Right renal pelvis (tissue), 4 donors: ENCODE data around the gene IRF8. TPM values are rescaled to one million over a fixed set of nuclear protein-coding genes. Genes with fewer than 3 reads are reported as not detected.

Experiments
- DNase-seq, 4 donors: peaks; one replicate each; pipeline ENCODE4 v3.0.0-alpha.2; 2013; ENCODE audit warnings: low read depth in 4 of 4, low spot score in 3 of 4, missing footprints in 1 of 4
- polyA plus RNA-seq, 4 donors: library from polyadenylated mRNA; unstranded; fragments of 120-200 nt; gene quantifications; one replicate each; pipeline ENCODE4 v1.2.1, GENCODE V29; 2013; ENCODE audit not compliant: insufficient read length in 4 of 4

The IRF8 gene
- polyA plus RNA-seq, 4 donors, result 3.9 to 6.1 (median 5.1) TPM

GRCh38 chr16:85950136-85950918 is 51.4 kb downstream of the IRF8 start:
- no peak for DNase-seq

- DNase-seq, result no peak
Measured at GRCh38 chr16:85952197-85952596, 53.2 kb downstream of the IRF8 start.

GRCh38 chr16:85952811-85953210 is 53.8 kb downstream of the IRF8 start:
- no peak for DNase-seq

GRCh38 chr16:85954927-85955519 is 56.1 kb downstream of the IRF8 start:
- DNase-seq, result no peak

GRCh38 chr16:85955566-85955965 is 56.6 kb downstream of the IRF8 start:
- no peak for DNase-seq

GRCh38 chr16:85956426-85956825 is 57.5 kb downstream of the IRF8 start:
- no peak for DNase-seq

GRCh38 chr16:85958731-85959130 is 59.8 kb downstream of the IRF8 start:
- no peak for DNase-seq

GRCh38 chr16:85959686-85960085 is 60.7 kb downstream of the IRF8 start:
- DNase-seq, result no peak

GRCh38 chr16:85960486-85961046 is 61.6 kb downstream of the IRF8 start:
- no peak for DNase-seq

GRCh38 chr16:85961988-85962915 is 63.3 kb downstream of the IRF8 start:
- DNase-seq, result no peak

- DNase-seq, result no peak
Measured at GRCh38 chr16:85963753-85964285, 64.9 kb downstream of the IRF8 start.

GRCh38 chr16:85965125-85965524 is 66.2 kb downstream of the IRF8 start:
- no peak for DNase-seq

GRCh38 chr16:85967111-85967510 is 68.1 kb downstream of the IRF8 start:
- DNase-seq, result no peak

- DNase-seq, result no peak
Measured at GRCh38 chr16:85968041-85968920, 69.3 kb downstream of the IRF8 start.

- no peak for DNase-seq
Measured at GRCh38 chr16:85969159-85969558, 70.2 kb downstream of the IRF8 start.

- DNase-seq, result no peak
Measured at GRCh38 chr16:85969591-85969990, 70.6 kb downstream of the IRF8 start.

- DNase-seq, result no peak
Measured at GRCh38 chr16:85970016-85970733, 71.2 kb downstream of the IRF8 start.

- DNase-seq, result no peak
Measured at GRCh38 chr16:85970738-85971137, 71.8 kb downstream of the IRF8 start.
